22Rv1 (cell line): ENCODE results near the gene AP2A2.

Experiments
- H3K27ac ChIP-seq: fragments of 450-650 bp; 2 replicates; pipeline ENCODE4 v1.5.1; 2017
- CTCF ChIP-seq: fragments of 450-650 bp; IDR thresholded peaks from 2 replicates; pipeline ENCODE4 v1.5.1; 2017; ENCODE audit warnings: mild to moderate bottlenecking
- ZFX ChIP-seq: fragments of 450-650 bp; IDR thresholded peaks from 2 replicates; pipeline ENCODE4 v1.6.1; 2017; ENCODE audit warnings: antibody characterized with exemption, borderline replicate concordance

Gene AP2A2

GRCh38 chr11:886568-886967 is 39.1 kb upstream of the AP2A2 start:
- TF ChIP-seq ZFX (no peak), CTCF (no peak)
- no peak overlapping the region for H3K27ac ChIP-seq

DNA sequence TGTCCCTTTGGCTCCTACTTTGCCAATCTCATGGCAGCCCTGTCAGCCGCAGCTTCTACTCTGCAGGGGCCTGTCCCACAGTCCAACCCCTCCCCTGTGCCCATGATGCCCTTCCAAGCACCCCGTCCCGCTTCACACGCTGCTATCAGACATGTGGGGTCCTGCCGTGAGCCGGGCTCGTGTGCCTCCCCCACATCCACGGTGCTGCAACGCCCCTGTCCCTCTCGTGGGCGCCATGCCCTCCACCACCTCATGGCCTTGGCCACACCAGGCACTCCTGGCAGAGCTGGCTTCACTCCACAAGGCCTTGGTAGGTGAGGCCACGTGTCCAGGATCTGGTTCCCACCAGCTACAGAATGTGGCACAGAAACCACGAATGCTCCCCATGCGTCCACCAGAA is 38.1 kb upstream of the AP2A2 start:
- TF ChIP-seq ZFX = no peak
- TF ChIP-seq CTCF = no peak
- no peak overlapping the region for H3K27ac ChIP-seq

DNA sequence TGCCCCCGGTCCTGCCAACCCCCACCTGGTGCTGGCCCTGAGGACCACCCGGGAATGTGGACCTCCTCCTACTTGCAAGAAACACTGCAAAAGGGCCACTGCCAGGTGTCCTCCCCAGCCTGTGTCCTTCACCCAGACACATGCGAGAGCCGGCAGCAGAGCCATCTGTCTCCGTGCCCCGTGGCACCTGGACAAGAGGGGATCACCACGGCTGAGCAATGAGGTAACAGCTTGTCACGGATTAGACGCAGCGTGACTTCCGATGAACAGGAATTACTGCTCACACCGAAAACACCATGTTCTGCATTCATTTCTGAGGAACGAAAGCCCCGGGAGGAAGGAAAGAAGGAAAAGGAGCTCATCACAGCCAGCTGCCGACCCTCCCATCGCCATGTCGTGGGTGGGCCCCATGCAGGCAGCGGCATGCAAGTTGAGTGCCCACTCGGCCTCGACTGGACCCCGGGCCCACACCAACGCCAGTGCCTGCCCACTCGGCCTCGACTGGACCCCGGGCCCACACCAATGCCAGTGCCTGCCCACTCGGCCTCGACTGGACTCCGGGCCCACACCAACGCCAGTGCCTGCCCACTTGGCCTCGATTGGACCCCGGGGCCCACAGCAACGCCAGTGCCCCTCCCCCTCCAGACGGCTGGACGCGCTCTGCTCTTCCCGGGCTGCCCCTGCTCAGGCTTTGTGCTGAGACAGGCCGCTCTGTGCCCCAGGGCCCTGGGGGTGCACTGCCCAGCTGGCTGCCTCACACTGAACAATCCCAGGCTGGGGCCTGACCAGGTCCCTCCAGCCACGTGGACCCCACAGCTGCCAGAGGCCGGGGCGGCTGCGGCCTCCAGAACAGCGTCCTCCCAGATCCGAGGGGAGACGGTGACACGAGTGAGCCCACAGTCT is 37.1 kb upstream of the AP2A2 start:
- H3K27ac ChIP-seq = no peak overlapping the region
- TF ChIP-seq ZFX = no peak
- TF ChIP-seq CTCF = no peak

DNA sequence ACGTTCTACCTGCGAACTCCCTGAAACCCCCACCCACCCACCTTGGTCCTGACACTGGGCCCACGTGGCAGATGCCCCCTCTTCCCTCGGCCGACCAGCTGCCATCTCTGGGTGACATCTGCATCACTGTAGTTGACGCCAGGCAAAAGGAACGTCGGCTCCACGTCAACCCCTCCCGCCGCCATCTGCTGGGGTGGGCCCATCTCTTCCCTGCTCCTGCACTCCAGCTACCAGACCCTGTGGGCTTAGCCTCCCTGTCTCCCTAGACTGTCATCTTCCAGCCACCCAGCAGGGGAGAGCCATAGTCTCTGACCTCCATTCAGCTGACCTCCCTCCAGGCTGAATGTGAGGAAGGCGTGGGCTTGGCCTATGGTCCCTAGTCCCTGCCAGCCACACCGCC is 36.4 kb upstream of the AP2A2 start:
- TF ChIP-seq CTCF (no peak), ZFX (no peak)
- no peak overlapping the region for H3K27ac ChIP-seq

GRCh38 chr11:889687-890475 is 35.8 kb upstream of the AP2A2 start:
- TF ChIP-seq CTCF (no peak), ZFX (no peak)
- no peak overlapping the region for H3K27ac ChIP-seq

DNA sequence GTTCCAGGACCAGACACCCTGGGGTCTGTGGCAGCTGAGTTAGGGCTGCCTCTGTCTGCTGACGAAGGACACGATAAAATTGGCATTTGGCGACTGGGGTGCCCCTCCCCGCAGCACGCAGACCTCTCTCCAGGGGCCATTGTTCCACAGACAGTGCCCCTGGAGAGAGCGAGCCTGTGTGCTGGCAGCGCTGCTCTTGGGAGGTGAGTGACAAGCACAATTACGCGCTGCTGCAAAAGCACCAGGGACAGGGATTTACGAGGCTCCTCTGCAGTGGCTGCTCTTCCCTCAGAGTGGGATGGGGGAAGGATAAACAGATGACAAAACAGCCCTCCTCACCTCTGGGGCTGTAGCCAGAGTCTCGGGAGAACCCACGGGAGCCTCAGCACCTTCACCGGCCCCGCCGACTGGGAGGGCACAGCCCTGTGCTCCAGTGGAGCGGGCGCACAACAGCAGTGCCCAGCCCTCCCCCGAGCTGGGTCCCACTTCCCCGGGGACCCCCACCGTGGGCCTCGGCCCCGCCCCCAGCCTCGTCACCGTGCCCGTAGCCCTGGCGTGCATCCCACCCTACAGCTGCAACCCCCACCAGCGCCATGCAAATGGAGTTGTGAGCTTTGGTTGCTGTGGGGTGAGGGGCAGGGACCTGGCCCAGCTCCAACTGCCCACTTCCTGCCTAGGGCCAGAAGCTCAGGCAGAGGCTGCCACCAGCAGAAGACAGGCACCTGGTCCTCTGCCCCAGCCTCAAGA is 34.7 kb upstream of the AP2A2 start:
- no peak overlapping the region for H3K27ac ChIP-seq
- TF ChIP-seq ZFX (no peak), CTCF (no peak)
